ENCODE measurements around the gene MYCBP. TPM values are rescaled to one million over a fixed set of nuclear protein-coding genes. Genes with fewer than 3 reads are reported as not detected.
"Not testable (repeated sequence)": the region's sequence is repeated elsewhere in the genome, so short reads cannot be mapped to it uniquely, and the experiment has no call there.

Gene MYCBP
- total RNA-seq, 1 experiment from 2014 or later: 51.9 TPM

- no peaks in the 10 kb centered on the region for H3K9me3 ChIP-seq (ENCODE audit: insufficient read depth, low read depth)
- TF ChIP-seq CTCF (conservative IDR thresholded peaks at IDR 0.05): no peak
- TF ChIP-seq EZH2 (IDR thresholded peaks at IDR 0.05; ENCODE audit: low read depth): no peak
- no peaks in the 10 kb centered on the region for H3K4me1 ChIP-seq (replicated peaks; ENCODE audit: insufficient read depth)
- H4K20me1 ChIP-seq (ENCODE audit: insufficient read depth): no peaks in the 10 kb centered on the region; the same call in 1 of the 2 replicates
- CTCF ChIA-PET: no interaction called here
- H3F3A ChIP-seq (ENCODE audit: insufficient read depth, low read depth): no peaks in the 10 kb centered on the region; the same call in 1 of the 2 replicates
- H2AFZ ChIP-seq: no peak overlapping the region
- peaks cover 25% of the 10 kb centered on the region for H3K36me3 ChIP-seq (ENCODE audit: low read depth)
- no peaks in the 10 kb centered on the region for H3K9me2 ChIP-seq (ENCODE audit: insufficient read depth)
- H3K27me3 ChIP-seq (ENCODE audit: insufficient read depth, low read depth): no peaks in the 10 kb centered on the region
- POLR2A ChIA-PET (ENCODE audit: unreplicated experiment): interaction anchor here (0.7 kb wide), 1 partner anchor 586 kb away, joined by 3 read pairs; no protein-coding TSS in a partner anchor
- no TSS peak for BruUV-seq (replicated peaks)
- H3K4me3 ChIP-seq: no peak overlapping the region
- H3K4me2 ChIP-seq: no peak overlapping the region
- H3K79me2 ChIP-seq (ENCODE audit: low read depth): no peaks in the 10 kb centered on the region
- H3K27ac ChIP-seq: no peak overlapping the region
- intact Hi-C loops (cut with micrococcal nuclease; ENCODE audit: unreplicated experiment): no loop called here
- no peak for DNase-seq
Observed at GRCh38 chr1:38846210-38846609, 26.9 kb downstream of the MYCBP start.

GRCh38 chr1:38845088-38845487 is 28.1 kb downstream of the MYCBP start:
- BruUV-seq (replicated peaks); CTCF ChIA-PET; intact Hi-C loops (cut with micrococcal nuclease; ENCODE audit: unreplicated experiment); H3K79me2 ChIP-seq (ENCODE audit: low read depth); H3K4me3 ChIP-seq; POLR2A ChIA-PET (ENCODE audit: unreplicated experiment); H3K27me3 ChIP-seq (ENCODE audit: insufficient read depth, low read depth); H3K4me1 ChIP-seq (replicated peaks; ENCODE audit: insufficient read depth); H3F3A ChIP-seq (ENCODE audit: insufficient read depth, low read depth); DNase-seq; H4K20me1 ChIP-seq (ENCODE audit: insufficient read depth); H3K27ac ChIP-seq; H3K9me3 ChIP-seq (ENCODE audit: insufficient read depth, low read depth); H2AFZ ChIP-seq; H3K9me2 ChIP-seq (ENCODE audit: insufficient read depth); H3K4me2 ChIP-seq: not testable (repeated sequence)
- peaks cover 20% of the 10 kb centered on the region; the same call in 1 of the 2 replicates for H3K36me3 ChIP-seq (ENCODE audit: low read depth)

- Histone ChIP-seq H3F3A (ENCODE audit: insufficient read depth, low read depth) (peaks cover 3% of the 10 kb centered on the region; the same call in 1 of the 2 replicates), H3K36me3 (ENCODE audit: low read depth) (0 out of 2 replicates have a peak, but pooled peaks cover 13% of the 10 kb centered on the region), H4K20me1 (ENCODE audit: insufficient read depth) (peaks cover 3% of the 10 kb centered on the region), H3K4me3 (no peak overlapping the region), H3K27me3 (ENCODE audit: insufficient read depth, low read depth) (no peaks in the 10 kb centered on the region), H3K9me3 (ENCODE audit: insufficient read depth, low read depth) (no peaks in the 10 kb centered on the region), H3K27ac (no peak overlapping the region), H2AFZ (no peak overlapping the region), H3K79me2 (ENCODE audit: low read depth) (no peaks in the 10 kb centered on the region), H3K4me1 (replicated peaks; ENCODE audit: insufficient read depth) (no peaks in the 10 kb centered on the region), H3K4me2 (no peak overlapping the region), H3K9me2 (ENCODE audit: insufficient read depth) (no peaks in the 10 kb centered on the region)
- CTCF ChIA-PET: no interaction called here
- TF ChIP-seq EZH2 (IDR thresholded peaks at IDR 0.05; ENCODE audit: low read depth) (no peak), CTCF (conservative IDR thresholded peaks at IDR 0.05) (no peak)
- intact Hi-C loops (cut with micrococcal nuclease; ENCODE audit: unreplicated experiment): no loop called here
- POLR2A ChIA-PET (ENCODE audit: unreplicated experiment): no interaction called here
- DNase-seq: no peak
- no TSS peak for BruUV-seq (replicated peaks)
Observed at GRCh38 chr1:38840281-38840680, 32.9 kb downstream of the MYCBP start.

GRCh38 chr1:38839363-38839762 is 33.8 kb downstream of the MYCBP start:
- TF ChIP-seq CTCF (conservative IDR thresholded peaks at IDR 0.05) (no peak), EZH2 (IDR thresholded peaks at IDR 0.05; ENCODE audit: low read depth) (no peak)
- no peak overlapping the region for H3K27ac ChIP-seq
- H3K36me3 ChIP-seq (ENCODE audit: low read depth): 0 out of 2 replicates have a peak, but pooled peaks cover 10% of the 10 kb centered on the region
- no peak overlapping the region for H3K4me3 ChIP-seq
- H3K9me3 ChIP-seq (ENCODE audit: insufficient read depth, low read depth): no peaks in the 10 kb centered on the region
- ChIA-PET POLR2A (ENCODE audit: unreplicated experiment) (no interaction called here), CTCF (interaction anchor here (0.6 kb wide), 2 partner anchors 12 to 832 kb away, joined by 4 to 7 read pairs; no protein-coding TSS in a partner anchor)
- H3F3A ChIP-seq (ENCODE audit: insufficient read depth, low read depth): peaks cover 3% of the 10 kb centered on the region; the same call in 1 of the 2 replicates
- H4K20me1 ChIP-seq (ENCODE audit: insufficient read depth): peaks cover 3% of the 10 kb centered on the region
- no peaks in the 10 kb centered on the region for H3K9me2 ChIP-seq (ENCODE audit: insufficient read depth)
- no peak for DNase-seq
- intact Hi-C loops (cut with micrococcal nuclease; ENCODE audit: unreplicated experiment): no loop called here
- H3K79me2 ChIP-seq (ENCODE audit: low read depth): no peaks in the 10 kb centered on the region
- no TSS peak for BruUV-seq (replicated peaks)
- no peak overlapping the region for H3K4me2 ChIP-seq
- no peak overlapping the region for H2AFZ ChIP-seq
- no peaks in the 10 kb centered on the region for H3K27me3 ChIP-seq (ENCODE audit: insufficient read depth, low read depth)
- no peaks in the 10 kb centered on the region for H3K4me1 ChIP-seq (replicated peaks; ENCODE audit: insufficient read depth)

GRCh38 chr1:38836316-38836715 is 36.8 kb downstream of the MYCBP start:
- H3K4me3 ChIP-seq; H2AFZ ChIP-seq; H3K9me2 ChIP-seq (ENCODE audit: insufficient read depth); H3K4me2 ChIP-seq; H3F3A ChIP-seq (ENCODE audit: insufficient read depth, low read depth); H3K79me2 ChIP-seq (ENCODE audit: low read depth); intact Hi-C loops (cut with micrococcal nuclease; ENCODE audit: unreplicated experiment); DNase-seq; H3K9me3 ChIP-seq (ENCODE audit: insufficient read depth, low read depth); H3K4me1 ChIP-seq (replicated peaks; ENCODE audit: insufficient read depth); H4K20me1 ChIP-seq (ENCODE audit: insufficient read depth); H3K36me3 ChIP-seq (ENCODE audit: low read depth); BruUV-seq (replicated peaks); H3K27ac ChIP-seq: not testable (repeated sequence)
- POLR2A ChIA-PET (ENCODE audit: unreplicated experiment): interaction anchor here (0.6 kb wide), 1 partner anchor 797 kb away, joined by 6 read pairs; no protein-coding TSS in a partner anchor
- peaks cover 13% of the 10 kb centered on the region for H3K27me3 ChIP-seq (ENCODE audit: insufficient read depth, low read depth)
- CTCF ChIA-PET: interaction anchor here (0.8 to 1.5 kb wide), 2 partner anchors 11 to 808 kb away, joined by 3 to 13 read pairs; no protein-coding TSS in a partner anchor
